GM18951 (cell line): ENCODE results near the gene CLCNKB.

Experiments
- POLR2A ChIP-seq: IDR thresholded peaks from 4 replicates; pipeline ENCODE4 v1.6.1; 2011; ENCODE audit warnings: mild to moderate bottlenecking; ENCODE audit not compliant: insufficient read length, insufficient read depth; ENCODE audit errors: extremely low read depth
- in situ Hi-C: fragments of 300-500 bp; cut with MboI; formaldehyde crosslinking; loops from one replicate; pipeline ENCODE4 v1.12.0; 2022; ENCODE audit warnings: low sequenced_read_pairs, mixed read lengths, inconsistent platforms; ENCODE audit not compliant: unreplicated experiment

CLCNKB gene

DNA sequence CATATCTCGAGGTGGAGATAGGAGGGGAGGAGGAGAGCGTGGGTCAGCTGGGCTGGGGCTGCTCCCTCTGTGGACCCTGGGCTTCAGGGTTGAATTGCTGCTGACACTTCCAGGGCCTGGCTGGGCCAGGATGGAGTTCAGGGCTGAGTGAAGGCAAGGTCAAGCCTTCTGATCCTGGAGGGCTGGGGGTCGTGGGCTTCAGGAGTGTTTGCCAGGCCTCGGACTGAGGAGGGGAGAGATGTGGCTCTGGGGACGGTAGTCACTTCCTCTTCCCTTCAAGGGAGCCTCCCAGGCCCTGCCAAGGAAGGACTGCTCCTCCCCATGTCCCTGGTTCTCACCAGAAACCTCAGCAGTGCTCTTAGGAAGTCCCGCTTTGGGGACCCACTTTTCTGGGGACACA lies 41.9 kb downstream of the CLCNKB start:
- no peak for TF ChIP-seq POLR2A
- in situ Hi-C loops: loop anchor here (25.0 kb wide), 1 partner anchor 277 kb away; the partner anchor contains the start of genes FBXO42 and SZRD1

DNA sequence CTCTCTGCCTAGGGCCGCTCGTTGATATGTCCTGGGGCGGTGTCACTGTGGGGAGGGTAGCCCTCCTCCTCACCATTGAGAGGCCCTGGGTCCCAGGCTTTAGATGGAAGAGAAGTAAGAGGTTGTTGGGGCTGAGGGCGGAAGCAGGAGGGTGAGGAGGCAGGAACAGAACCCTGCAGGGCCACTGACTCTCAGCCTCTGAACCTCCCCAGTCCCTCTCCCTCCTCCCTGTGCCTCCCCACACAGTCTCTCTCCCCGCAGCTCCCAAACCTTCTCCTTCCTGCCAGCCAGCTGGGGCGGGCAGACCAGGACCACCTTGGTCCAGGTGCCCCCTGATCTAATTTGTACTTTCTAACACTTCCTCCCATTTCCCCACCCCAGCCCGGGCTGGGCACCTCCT lies 44.2 kb downstream of the CLCNKB start:
- TF ChIP-seq POLR2A: no peak
- in situ Hi-C loops: loop anchor here (25.0 kb wide), 1 partner anchor 275 kb away; the partner anchor contains the start of genes FBXO42 and SZRD1

DNA sequence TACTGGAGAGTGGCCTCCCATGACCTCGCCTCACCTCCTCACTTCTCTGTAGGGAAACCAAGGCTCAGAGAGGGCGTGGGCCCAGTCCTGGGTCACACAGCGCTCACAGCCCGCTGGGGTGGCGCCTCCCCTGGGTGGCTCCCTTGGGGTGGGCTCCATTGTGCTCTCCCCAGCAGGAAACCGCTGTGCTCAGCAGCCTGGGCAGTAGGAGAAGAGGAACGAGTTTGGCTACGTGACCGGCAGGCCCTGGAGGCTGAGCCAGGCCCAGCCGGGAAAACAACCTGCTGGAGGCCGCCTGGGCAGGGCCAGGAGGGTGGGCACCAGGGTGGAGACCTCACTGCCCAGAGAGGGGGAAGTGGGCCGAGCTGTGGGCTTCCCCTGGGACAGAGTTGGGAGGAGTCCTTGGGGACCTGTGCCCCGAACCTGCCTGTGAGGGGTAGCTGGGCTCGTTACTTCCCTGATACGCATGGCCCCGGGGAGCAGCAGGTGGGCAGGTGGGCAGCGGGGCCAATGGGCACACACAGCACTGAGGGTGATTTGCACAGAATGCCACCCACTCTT lies 44.8 kb downstream of the CLCNKB start:
- in situ Hi-C loops: loop anchor here (25.0 kb wide), 1 partner anchor 274 kb away; the partner anchor contains the start of genes FBXO42 and SZRD1
- no peak for TF ChIP-seq POLR2A

GRCh38 chr1:16088996-16089395 lies 45.4 kb downstream of the CLCNKB start:
- in situ Hi-C loops: loop anchor here (25.0 kb wide), 1 partner anchor 273 kb away; the partner anchor contains the start of genes FBXO42 and SZRD1
- TF ChIP-seq POLR2A: no peak

DNA sequence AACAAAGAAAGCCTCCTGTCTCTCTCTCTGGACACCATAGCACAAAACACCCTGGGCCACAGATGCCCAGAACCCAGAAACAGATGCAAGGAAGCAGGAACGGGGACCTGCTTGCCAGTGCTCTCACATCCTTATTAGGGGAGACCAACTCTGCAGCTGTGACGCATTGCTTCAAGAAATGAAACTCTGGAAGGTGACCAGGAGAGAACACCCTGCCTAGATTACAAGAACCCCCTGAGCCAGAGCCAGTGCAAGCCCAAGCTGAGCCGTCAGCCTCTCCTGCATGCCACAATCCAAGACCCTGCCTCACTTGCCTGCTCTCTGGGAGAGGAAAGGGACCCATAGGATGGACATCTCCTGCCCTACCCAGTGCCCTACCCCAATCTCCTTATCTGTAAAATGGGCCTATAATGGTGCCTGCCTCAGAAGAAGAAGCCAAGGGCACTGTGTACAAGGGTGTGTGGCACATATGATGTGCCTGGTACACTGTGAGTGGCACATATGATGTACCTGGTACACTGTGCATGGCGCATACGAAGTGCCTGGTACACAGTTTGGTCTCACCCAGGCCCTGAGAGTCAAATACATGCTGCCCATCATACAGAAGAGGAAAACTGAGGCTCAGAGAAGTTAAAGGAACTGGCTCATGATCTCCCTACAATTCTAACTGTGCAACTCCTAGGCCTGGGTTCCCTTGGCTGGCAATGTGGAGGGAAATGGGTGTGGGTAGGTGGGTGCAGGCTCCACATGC lies 46.7 kb downstream of the CLCNKB start:
- in situ Hi-C loops: loop anchor here (10.0 to 25.0 kb wide), 2 partner anchors 105 to 272 kb away; partner anchors contain the start of genes FBXO42 and SZRD1
- TF ChIP-seq POLR2A: no peak

- TF ChIP-seq POLR2A: no peak
- in situ Hi-C loops: loop anchor here (10.0 to 25.0 kb wide), 2 partner anchors 104 to 271 kb away; partner anchors contain the start of genes FBXO42 and SZRD1
Observed at GRCh38 chr1:16091296-16091695, 47.7 kb downstream of the CLCNKB start.

DNA sequence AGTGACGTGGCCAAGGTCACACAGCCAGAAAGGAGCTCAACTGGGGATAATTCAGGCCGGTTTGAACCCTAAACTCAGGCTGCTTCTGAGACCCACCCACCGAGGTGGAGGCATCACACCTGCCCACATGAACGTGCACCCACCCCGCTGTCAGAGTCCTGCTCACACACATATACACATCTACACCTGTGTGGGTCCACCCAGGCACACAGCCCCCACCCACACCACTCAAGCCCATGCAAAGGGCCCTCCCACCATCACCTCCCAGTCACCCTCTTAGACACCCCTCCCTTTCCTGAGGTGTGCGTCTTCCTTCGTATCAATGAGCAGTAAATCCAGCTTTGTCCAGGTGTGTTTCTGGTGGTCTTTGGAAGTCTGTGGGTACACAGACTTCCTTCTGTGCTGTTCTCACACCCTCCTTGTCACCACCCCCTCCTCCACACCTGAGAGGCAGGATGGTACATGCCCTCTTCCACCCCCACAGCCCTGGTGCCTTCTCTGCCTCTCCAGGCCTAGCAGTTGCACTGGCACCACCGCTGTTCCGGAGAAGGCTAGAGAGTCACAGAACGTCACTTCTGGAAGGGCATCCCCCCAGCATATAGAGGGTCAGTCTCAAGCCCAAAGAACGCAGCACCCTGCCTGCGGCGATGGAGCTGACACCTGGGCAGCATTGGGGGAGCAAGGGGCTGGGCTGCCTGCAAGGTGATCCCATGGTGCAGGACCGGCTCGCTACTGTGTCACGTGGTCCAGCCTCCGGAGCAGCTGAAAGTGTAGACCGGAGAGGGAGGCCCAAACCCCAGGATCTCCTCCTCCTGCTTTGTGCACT lies 48.7 kb downstream of the CLCNKB start:
- in situ Hi-C loops: loop anchor here (10.0 to 25.0 kb wide), 2 partner anchors 102 to 270 kb away; partner anchors contain the start of genes FBXO42 and SZRD1
- no peak for TF ChIP-seq POLR2A

GRCh38 chr1:16092923-16093511 lies 49.4 kb downstream of the CLCNKB start:
- in situ Hi-C loops: loop anchor here (10.0 to 25.0 kb wide), 2 partner anchors 102 to 269 kb away; partner anchors contain the start of genes FBXO42 and SZRD1
- TF ChIP-seq POLR2A: no peak

DNA sequence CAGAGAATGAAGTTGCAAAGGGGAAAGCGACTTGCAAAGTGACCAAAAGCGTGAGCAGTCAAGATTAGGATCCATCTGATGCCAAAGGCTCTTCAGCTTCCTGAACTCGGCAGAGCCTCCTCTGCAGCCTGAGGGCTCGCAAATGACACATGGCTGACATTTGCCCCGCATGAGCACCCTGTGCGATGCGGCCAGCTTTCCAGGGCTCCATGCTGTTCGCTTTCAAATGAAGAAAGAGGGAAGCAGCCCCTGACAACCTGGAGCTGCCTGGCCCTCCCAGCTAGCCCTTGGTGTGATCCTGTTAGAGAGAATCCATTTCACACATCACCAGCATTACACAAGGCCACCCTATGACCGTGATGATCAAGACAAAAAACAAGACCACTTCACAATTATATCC lies 50.0 kb downstream of the CLCNKB start:
- in situ Hi-C loops: loop anchor here (10.0 to 25.0 kb wide), 2 partner anchors 101 to 269 kb away; partner anchors contain the start of genes FBXO42 and SZRD1

DNA sequence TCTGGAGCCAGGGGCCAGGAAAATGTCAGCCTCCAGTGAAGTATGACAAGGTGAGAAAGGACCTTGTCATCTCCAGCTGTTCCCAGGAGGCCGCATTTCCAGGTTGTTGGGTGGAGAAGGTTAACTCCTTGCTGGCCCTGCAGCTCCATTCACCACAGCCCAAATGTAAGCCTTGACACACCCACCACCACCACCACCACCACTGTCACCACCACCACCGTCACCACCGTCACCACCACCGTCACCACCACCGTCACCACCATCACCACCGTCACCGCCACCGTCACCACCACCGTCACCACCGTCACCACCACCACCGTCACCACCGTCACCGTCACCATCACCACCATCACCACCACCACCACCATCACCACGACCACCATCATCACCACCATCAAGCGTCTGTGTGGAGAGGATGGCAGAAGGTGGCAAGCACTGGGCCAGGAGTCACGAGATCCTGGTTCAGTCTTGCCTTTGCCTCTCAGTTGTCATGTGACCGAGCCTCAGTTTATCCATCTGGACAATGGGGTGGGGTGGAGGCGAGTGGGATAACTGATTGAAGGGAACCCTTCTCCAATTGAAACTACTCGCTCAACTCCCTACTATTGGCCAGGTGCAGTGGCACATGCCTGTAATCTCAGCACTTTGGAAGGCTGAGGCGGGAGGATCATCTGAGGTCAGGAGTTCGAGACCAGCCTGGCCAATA lies 51.0 kb downstream of the CLCNKB start:
- in situ Hi-C loops: loop anchor here (10.0 to 25.0 kb wide), 2 partner anchors 100 to 268 kb away; partner anchors contain the start of genes FBXO42 and SZRD1

More for the DNA sequence above, 50.0 kb downstream of the CLCNKB start:
- no peak for TF ChIP-seq POLR2A

GRCh38 chr1:16095447-16095846 lies 51.9 kb downstream of the CLCNKB start:
- in situ Hi-C loops: loop anchor here (10.0 to 25.0 kb wide), 2 partner anchors 99 to 267 kb away; partner anchors contain the start of genes FBXO42 and SZRD1
- TF ChIP-seq POLR2A: no peak

More for the DNA sequence above, 51.0 kb downstream of the CLCNKB start:
- TF ChIP-seq POLR2A: no peak
